ENCODE data around the gene PDGFRB. TPM values are rescaled to one million over a fixed set of nuclear protein-coding genes. Genes with fewer than 3 reads are reported as not detected.

PDGFRB gene
- total RNA-seq, 1 donor from 2014 or later: 74.8 TPM

GRCh38 chr5:150135557-150136304 lies 19.9 kb downstream of the PDGFRB start:
- H3K36me3 Mint-ChIP-seq: peaks cover 3% of the 10 kb centered on the region
- no peaks in the 10 kb centered on the region for H3K9me3 Mint-ChIP-seq
- peaks cover 57% of the 10 kb centered on the region for H3K4me1 Mint-ChIP-seq (ENCODE audit: unreplicated experiment)
- H3K27ac Mint-ChIP-seq: no peak overlapping the region
- no peak overlapping the region for H3K4me3 Mint-ChIP-seq
- DNase-seq (ENCODE audit: extremely low spot score, unreplicated experiment): no peak
- H3K27me3 Mint-ChIP-seq: peaks cover 6% of the 10 kb centered on the region
- no peak for TF ChIP-seq CTCF (conservative IDR thresholded peaks at IDR 0.05)

GRCh38 chr5:150134198-150134588 lies 21.5 kb downstream of the PDGFRB start:
- Mint-ChIP-seq H3K9me3 (no peaks in the 10 kb centered on the region), H3K27me3 (peaks cover 10% of the 10 kb centered on the region), H3K27ac (no peak overlapping the region), H3K36me3 (peaks cover 3% of the 10 kb centered on the region), H3K4me1 (ENCODE audit: unreplicated experiment) (peaks cover 53% of the 10 kb centered on the region), H3K4me3 (no peak overlapping the region)
- DNase-seq (ENCODE audit: extremely low spot score, unreplicated experiment): no peak
- TF ChIP-seq CTCF (conservative IDR thresholded peaks at IDR 0.05): no peak

- no peak overlapping the region for H3K4me3 Mint-ChIP-seq
- no peaks in the 10 kb centered on the region for H3K9me3 Mint-ChIP-seq
- no peak for DNase-seq (ENCODE audit: extremely low spot score, unreplicated experiment)
- no peak overlapping the region for H3K27ac Mint-ChIP-seq
- TF ChIP-seq CTCF (conservative IDR thresholded peaks at IDR 0.05): no peak
- H3K27me3 Mint-ChIP-seq: peaks cover 12% of the 10 kb centered on the region
- peaks cover 48% of the 10 kb centered on the region for H3K4me1 Mint-ChIP-seq (ENCODE audit: unreplicated experiment)
- peaks cover 3% of the 10 kb centered on the region for H3K36me3 Mint-ChIP-seq
These were observed 22.0 kb downstream of the PDGFRB start for GRCh38 chr5:150133581-150134197.

GRCh38 chr5:150132740-150133139 lies 22.9 kb downstream of the PDGFRB start:
- H3K4me3 Mint-ChIP-seq: no peak overlapping the region
- H3K27me3 Mint-ChIP-seq: peaks cover 16% of the 10 kb centered on the region
- DNase-seq (ENCODE audit: extremely low spot score, unreplicated experiment): no peak
- TF ChIP-seq CTCF (conservative IDR thresholded peaks at IDR 0.05): no peak
- H3K36me3 Mint-ChIP-seq: peaks cover 3% of the 10 kb centered on the region
- no peaks in the 10 kb centered on the region for H3K9me3 Mint-ChIP-seq
- peak overlapping the region; percentile 70 for H3K27ac Mint-ChIP-seq
- peaks cover 40% of the 10 kb centered on the region for H3K4me1 Mint-ChIP-seq (ENCODE audit: unreplicated experiment)

GRCh38 chr5:150131978-150132694 lies 23.5 kb downstream of the PDGFRB start:
- Mint-ChIP-seq H3K36me3 (peaks cover 3% of the 10 kb centered on the region), H3K27ac (peak overlapping the region; percentile 70), H3K4me3 (no peak overlapping the region), H3K9me3 (no peaks in the 10 kb centered on the region), H3K4me1 (ENCODE audit: unreplicated experiment) (peaks cover 34% of the 10 kb centered on the region), H3K27me3 (peaks cover 16% of the 10 kb centered on the region)
- no peak for DNase-seq (ENCODE audit: extremely low spot score, unreplicated experiment)
- no peak for TF ChIP-seq CTCF (conservative IDR thresholded peaks at IDR 0.05)

Data from type B pancreatic cell (in vitro differentiated cells).